NCI-H446 (cell line): ENCODE data around the gene CASTOR2.
"Not testable (repeated sequence)": the region's sequence is repeated elsewhere in the genome, so short reads cannot be mapped to it uniquely, and the experiment has no call there.

Experiments
- DNase-seq, 2 experiments: peaks; one replicate each; lab custom pipeline; 2025; lab: John Stamatoyannopoulos, UW

CASTOR2 gene

DNA sequence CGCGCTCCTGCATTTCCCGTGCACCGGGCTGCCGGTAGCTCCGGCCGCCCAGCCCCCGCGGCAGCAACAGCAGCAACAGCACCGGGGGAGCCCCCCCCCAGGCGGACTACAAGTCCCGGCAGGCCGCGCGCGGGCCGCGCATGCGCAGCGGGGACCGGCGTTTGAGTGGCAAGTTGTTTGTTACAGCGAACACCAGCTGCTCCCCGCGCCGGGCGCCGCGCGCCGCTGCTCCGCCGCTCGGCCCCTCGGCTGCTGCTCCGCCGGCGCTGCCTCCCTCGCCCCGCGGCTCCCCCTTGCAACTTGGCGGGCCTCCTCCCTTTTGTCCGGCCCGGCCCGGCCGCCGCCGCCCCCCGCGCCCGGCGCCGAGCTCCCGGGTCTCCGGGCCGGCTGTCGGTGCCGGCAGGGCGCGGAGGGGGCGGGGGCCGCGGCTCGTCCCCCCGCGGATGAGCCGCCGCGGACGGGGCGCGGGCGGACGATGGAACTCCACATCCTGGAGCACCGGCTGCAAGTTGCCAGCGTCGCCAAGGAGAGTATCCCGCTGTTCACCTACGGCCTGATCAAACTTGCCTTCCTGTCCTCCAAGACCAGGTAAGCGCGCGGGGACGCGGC lies at the start of gene CASTOR2:
CASTOR2 (plus strand) TSS at position 195 of the 609 bp plus-strand sequence; CDS start at position 476, 281 bp downstream.
- DNase-seq: peak in 1 of 2 experiments; percentile 22

DNA sequence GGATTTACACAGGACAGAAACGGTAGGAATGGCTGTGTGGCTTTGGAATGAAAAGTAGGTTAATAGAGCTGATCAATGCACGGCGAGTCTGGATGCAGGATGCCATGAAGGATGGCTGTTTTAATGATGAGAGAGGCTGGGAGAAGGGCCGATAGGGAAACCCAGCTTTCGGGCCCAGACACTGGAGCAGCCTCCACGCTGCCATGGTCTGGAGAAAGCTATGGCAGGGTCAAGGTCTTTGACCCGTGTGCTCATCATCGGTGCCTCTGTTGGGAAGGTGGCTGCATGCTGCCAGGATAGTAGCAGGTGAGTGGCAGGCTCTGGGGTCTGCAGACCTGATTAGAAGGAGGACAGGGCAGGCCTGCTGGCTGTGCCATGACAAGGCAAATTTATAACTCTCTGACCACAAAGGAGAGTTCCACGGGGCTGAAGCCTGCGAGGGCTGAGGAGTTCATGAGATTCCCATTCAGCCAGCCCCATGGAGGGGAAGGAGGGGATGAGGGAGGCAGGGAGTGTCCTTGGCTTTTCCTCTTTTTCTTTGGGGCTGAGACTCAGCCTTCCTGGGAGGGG lies 42.1 kb upstream of the CASTOR2 start:
- not testable (repeated sequence) for DNase-seq

DNA sequence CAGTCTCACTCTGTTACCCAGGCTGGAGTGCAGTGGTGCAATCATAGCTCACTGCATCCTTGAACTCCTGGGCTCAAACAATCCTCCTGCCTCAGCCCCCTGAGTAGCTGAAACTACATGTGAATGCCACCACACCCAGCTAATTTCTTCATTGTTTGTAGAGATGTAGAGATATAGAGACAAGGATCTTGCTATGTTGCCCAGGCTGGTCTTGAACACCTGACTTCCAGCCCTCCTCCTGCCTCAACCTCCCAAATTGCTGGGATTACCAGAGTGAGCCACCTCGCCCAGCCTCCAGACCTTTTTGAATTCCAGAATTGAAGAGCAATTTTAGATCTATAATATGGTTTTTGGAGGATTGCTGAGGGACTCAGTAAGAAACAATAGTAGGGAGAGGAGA lies 40.9 kb upstream of the CASTOR2 start:
- DNase-seq: not testable (repeated sequence)

DNA sequence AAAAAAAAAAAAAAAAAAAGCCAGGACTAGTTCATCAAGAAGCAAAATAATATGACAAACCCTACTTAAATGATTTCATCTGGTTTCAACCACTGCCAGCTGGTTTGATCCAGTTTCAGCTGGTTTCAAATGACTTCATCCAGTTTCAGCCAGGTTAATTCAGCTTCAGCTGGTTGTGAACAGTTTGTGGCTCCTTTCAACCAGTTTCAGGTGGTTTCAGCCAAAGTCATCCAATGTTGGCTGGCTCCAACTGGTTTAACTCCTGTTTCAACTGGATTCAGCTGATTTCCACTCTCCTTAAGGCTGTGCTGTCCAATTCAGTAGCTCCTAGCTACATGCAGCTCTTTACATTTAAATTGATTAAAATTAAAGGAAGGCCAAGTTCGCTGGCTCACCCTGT lies 37.5 kb upstream of the CASTOR2 start:
- DNase-seq: not testable (repeated sequence)

DNA sequence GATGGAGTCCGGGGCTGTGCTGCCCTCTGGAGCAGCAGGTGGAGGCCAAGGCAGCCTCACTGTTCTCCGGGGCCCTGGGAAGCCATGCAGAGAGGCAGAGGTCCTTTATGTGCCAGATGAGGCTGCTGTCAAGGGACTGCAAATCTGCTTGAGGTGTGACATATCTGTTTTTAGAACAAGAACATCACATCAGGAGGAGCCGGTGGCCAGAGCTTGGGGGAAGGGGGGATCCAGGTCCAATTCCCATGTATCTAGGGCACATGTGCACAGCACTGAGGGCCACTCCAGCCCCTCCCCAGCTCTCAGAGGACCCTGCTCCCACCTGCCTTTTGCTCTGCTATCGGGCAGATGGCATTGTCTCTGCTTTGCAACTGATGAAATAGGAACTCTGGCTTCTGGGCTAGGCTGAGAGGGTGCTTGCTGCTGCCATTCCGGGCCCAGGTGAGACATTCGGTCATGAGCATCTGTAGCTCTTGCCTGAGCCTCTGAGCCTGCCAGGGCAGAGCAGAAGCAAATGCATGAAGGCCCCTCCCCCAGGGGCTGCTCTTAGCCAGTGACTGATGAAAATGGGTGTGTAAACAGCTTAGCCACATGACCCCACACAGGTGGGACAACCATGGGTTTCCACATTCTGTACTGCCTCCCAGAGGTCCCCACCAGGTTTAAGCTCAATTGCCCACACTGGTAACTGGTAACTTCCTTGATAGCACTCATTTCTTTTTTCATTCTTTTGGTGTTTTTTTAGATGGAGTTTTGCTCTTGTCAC lies 32.8 kb upstream of the CASTOR2 start:
- not testable (repeated sequence) for DNase-seq

DNA sequence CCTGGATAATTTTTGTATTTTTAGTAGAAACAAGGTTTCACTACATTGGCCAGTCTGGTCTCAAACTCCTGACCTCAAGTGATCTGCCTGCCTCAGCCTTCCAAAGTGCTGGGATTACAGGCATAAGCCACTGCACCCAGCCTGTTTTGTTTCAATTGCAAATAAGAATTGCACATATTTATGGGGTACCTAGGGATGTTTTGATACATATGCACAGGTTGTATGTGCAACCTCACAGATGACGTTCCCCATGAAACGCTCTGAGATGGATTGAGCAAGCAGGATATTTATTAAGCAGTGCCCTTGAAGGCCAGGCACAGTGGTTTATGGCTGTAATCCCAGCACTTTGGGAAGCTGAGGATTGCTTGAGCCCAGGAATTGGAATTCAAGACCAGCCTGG lies 25.1 kb upstream of the CASTOR2 start:
- not testable (repeated sequence) for DNase-seq

DNA sequence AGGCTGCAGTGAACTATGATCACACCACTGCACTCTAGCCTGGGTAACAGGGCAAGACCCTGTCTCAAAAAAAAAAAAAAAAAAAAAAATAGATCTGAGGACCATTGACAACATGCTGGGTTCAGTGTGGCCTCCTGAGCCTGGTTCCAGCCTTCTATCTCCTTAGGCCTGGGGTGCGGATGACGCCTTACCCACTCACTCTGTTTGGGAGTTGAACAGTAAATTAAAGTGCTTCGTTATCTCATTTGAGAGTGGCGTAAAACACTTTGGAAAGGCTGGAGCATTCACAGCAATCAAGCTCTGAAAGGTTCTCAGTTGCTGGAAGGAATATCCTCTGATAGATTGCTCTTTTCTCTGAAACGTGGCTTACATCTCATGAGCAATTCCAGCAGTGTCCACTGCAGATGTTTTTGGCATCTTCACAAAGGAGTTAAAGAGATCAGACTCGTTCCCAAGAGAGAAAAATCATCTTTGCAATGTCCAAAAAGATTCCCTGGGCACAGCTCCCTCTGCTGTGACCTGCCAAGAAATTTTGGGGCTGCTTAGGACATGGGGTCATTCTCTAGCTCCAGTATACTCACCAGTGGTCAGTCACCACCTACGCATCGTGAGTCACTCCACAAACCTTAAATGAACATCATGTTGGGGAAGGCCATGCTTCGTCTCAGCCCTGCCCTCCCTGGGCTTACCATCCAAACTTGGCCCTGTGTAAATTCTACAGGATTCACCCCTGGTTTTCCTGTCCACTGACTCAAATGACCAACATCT lies 23.0 kb upstream of the CASTOR2 start:
- not testable (repeated sequence) for DNase-seq

DNA sequence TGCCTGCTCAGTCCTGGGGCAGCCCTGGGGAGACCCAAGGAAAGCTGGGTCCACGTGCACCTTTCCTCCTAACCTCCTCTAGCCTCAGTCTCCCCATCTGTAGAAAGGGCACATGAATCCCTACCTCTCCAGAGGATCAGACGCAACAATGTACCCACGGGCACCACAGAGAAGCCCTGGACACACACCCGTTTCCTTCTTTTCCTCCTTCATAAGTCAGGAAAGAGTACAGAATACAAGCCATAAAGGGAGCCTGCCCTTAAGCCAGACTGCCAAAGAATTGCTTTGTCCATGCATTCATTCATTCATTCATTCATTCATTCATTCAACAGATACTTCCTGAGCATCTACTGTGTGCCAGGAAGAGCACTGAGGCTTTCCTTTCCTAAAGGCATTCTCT lies 20.6 kb upstream of the CASTOR2 start:
- not testable (repeated sequence) for DNase-seq

DNA sequence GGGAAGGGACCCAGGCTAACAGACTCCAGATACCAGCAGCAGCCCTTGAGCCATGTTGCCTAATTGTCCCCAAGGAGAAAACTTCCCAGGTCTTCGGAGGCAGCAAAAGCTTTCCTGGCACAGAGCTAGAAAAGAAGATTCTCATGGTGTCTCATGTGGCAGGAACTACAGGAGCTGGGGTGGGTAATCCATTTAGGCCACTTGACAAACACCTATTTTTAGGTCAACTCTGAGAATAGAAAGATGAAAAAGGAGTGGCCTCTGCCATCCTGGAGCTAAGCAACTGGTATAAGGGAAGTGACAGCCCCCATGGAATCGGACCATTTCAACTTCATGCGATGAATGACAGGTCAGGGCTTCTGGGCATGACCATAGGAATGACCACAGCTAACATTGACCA lies 16.8 kb upstream of the CASTOR2 start:
- DNase-seq: not testable (repeated sequence)

DNA sequence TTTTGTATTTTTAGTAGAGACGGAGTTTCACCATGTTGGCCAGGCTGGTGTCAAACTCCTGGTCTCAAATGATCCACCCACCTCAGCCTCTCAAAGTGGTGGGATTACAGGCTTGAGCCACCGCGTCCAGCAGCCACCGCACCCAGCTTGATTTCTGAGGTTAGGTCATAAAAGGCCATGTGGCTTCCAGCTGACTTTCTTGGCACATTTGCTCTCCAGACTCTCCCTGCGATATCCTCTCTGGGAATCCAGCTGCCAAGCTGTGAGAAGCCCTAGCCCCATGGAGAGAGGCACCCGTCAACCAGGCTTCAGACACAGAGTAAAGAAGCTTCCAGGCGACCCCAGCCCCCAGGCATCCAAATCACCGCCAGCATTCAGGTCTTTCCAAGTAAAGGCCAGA lies 10.7 kb upstream of the CASTOR2 start:
- DNase-seq: not testable (repeated sequence)

DNA sequence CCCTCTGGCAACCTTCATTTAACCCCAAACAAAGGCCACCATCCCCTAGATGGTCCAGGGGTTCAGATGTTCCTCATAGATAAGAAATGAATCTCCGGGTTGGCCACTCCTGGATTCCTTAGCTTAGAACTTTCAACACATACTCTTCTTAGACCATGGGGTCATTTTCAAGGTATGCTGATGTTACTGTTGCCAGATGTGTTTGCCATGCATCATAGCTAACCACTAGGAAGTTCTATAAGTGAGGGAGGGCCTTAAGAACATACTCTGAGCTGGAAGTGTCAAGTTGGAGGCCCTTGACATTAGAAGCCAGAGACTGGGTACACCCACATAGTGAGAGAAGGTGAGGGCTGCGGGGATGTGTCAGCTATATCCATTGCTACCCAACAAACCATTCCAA lies 6.2 kb upstream of the CASTOR2 start:
- not testable (repeated sequence) for DNase-seq

DNA sequence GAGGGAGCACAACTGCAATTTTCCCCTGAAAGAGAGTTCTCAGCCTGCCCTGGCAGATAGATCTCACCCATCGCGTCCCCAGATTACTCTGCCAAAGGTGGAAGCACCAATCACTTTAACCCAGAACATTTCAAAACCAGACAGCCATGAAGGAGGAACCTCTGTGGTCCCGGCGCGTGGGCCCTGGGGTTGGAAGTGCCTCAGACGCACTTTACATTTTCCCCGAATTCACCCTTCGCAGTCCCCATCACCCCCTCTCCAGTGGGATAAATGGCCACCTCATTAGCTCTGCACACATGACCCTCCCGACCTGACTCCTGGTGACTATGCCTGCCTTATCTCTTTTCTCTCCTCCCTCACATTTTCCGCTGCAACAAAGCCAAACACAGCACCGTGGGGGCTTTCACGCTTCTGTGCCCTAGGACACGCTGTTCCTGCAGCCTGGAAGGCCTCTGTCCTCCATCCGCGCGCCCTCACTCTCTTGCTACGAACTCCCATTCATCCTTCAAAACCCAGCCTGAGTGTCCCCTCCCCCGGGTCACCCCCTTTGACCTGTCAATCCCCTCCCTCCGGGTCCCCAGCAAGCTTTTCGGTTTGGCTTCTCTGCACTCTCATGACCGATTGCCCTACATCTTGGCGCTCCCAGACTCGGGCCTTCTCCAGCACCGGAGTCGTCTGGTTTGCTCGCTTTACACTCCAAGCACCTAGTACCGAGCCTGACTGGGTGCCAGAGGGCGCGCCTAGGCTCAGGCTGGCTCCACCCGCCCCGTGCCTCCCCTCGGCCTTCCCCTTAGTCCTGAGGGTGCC lies 598 bp upstream of the CASTOR2 start:
- DNase-seq: not testable (repeated sequence)

DNA sequence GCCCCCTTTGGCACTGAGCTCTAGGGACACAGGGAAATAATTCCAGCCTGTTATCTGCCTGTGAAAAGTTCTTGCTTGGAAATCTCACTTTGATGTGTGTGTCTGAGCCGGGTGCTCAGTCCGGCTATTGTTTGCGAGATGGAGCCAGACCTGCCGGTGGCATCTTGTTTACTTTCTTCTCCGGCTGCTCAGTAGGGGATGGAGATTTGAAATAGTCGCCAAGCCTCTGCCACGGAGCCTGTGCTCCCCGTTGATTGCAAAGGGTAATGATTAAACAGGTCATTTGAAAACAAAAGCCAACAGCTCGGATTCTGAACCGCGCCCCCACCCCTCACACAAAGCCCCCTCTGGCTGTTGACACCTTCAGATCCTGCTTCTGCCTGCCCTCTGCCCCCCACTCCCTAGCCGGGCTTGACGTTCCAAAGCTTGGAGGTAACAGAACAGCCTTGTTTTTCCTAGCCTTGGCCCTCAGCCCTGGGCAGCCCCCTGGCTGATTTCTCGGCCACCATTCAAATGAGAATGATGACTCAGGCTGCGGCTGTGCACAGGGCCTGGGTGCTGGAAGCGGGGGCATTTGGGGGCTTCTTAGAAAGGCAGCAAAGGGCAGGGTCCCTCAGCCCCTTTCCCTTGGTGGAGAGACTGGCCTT lies 1.8 kb downstream of the CASTOR2 start:
- not testable (repeated sequence) for DNase-seq

DNA sequence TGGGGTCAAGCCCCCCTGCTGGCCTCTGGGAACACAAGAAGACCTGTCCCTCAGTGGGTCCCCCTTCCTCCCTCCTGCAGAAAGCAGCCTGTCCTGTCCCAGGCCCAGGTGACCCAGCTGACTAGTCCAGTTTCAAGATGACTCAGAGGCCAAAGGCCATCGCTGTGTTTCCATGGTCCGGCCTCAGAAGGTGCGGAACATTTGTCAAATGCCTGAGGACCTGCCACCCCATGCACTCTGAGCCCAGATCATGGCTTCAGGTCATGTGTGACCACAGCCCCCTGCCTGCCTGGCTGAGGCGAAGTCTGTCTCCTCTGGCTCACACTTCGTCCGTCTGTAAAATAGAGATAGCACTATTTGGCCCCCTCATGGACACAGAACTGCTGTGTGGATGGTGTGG lies 2.4 kb downstream of the CASTOR2 start:
- not testable (repeated sequence) for DNase-seq

DNA sequence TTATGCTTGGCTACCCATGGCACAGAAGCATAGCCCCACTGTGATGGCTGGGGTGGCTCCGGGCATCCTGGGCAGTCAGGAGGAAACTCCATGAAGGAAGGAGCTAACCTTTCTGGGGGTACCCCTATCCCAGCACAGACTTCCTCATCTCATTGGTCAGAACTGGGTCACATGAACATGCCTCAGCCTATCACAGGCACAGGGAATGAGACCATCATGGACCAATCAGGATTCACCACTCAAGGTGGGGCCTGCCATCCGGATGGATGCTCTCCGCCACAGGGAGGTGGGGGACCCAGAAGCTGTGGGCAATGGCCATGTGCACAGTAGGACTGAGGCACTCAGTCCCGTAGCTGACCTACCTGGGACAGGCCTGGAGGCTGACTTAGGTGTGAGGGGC lies 6.9 kb downstream of the CASTOR2 start:
- not testable (repeated sequence) for DNase-seq

DNA sequence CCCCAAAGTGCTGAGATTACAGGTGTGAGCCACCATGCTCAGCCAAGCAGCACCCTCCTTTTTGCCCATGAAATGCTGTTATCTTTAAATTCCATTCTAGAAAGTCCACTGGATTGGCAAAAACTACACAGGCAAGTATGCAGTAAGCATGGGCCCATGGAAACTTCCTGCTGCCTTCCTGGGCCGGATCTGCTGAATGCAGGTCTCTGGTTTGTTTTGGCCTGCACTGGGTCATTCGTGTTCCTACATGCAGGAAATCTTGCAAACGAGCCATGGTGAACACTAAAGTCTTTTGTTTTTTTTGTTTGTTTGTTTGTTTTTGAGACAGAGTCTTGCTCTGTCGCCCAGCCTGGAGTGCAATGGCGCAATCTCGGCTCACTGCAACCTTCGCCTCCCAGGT lies 7.9 kb downstream of the CASTOR2 start:
- not testable (repeated sequence) for DNase-seq

DNA sequence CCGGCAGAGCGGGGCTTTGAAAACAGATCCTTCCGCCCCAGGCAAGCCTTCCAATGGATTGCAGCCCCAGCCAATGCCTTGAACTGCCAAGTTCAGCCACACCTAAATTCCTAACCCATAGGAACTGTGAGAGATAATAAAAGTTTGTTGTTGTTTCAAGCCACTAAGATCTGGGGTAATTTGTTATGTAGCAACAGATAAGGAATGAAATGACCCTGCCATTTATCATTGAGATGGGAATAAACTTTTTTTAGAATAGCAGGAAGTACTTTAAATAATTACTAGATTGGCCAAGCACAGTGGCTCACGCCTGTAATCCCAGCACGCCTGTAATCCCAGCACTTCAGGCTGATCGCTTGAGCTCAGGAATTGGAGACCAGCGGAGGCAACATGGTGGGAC lies 11.5 kb downstream of the CASTOR2 start:
- DNase-seq: not testable (repeated sequence)

DNA sequence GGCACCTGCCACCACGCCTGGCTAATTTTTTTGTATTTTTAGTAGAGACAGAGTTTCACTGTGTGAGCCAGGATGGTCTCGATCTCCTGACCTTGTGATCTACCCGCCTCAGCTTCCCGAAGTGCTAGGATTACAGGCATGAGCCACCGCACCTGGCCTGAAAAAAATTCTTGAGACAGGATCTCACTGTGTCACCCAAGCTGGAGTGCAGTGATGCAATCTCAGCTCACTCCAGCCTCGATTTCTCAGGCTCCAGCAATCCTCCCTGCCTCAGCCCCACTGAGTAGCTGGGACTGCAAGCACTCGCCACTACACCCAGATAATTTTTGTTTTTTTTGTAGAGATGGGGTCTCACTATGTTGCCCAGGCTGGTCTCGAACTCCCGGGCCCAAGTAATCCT lies 13.0 kb downstream of the CASTOR2 start:
- DNase-seq: not testable (repeated sequence)

DNA sequence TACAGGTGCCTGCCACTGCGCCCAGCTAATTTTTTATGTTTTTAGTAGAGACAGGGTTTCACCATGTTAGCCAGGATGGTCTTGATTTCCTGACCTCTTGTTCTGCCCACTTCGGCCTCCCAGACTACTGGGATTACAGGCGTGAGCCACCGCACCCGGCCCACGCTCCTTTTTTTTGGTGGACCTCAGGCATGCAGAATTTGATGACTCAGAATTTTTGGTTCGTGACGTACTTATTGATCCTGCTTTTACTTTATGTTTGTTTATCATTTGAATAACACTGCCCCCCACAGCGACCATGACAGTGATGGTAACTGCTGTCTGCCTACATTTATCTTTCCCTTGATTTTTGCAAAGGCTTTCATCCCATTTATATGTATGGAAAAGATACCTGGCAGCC lies 23.9 kb downstream of the CASTOR2 start:
- DNase-seq: not testable (repeated sequence)

DNA sequence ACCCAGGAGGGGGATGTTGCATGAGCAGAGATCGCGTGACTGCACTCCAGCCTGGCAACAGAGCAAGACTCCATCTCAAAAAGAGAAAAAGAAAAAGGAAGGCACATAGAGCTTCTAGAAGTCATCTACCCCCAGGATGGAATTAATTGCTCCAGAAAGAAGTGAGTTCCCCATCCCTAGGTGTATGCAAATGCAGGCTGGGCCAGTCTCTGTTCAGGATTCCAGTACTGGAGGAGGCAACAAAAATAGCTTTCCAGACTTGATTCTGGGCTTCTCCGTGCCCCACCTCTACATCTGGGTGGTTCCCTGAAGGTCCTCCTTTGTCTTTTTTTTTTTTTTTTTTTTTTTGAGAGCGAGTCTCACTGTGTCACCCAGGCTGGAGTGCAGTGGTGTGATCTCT lies 28.6 kb downstream of the CASTOR2 start:
- no peak for DNase-seq
